Vagina (tissue), 2 donors: ENCODE data around the gene FAM219B. TPM values are rescaled to one million over a fixed set of nuclear protein-coding genes. Genes with fewer than 3 reads are reported as not detected.

Experiments used
- DNase-seq, 2 donors: peaks; one replicate each; pipeline ENCODE4 v3.0.0-alpha.2; 2017; ENCODE audit errors: extremely low spot score in 2 of 2
- H3K27ac ChIP-seq: fragments of 200-600 bp; sonication (generic); one replicate; pipeline ENCODE4 v1.5.1; 2019
- H3K27me3 ChIP-seq: fragments of 200-600 bp; sonication (generic); one replicate; pipeline ENCODE4 v1.5.1; 2019
- H3K36me3 ChIP-seq, 2 donors: fragments of 200-600 bp; sonication (generic); one replicate each; pipeline ENCODE4 v1.5.1; 2017 to 2019
- H3K4me1 ChIP-seq: fragments of 200-600 bp; sonication (generic); one replicate; pipeline ENCODE4 v1.5.1; 2019
- H3K4me3 ChIP-seq, 2 donors: fragments of 200-600 bp; sonication (generic); 1 replicate in 1 of 2; 2 replicates in 1 of 2; pipeline ENCODE4 v1.5.1; 2016 to 2019
- H3K9me3 ChIP-seq: fragments of 200-600 bp; sonication (generic); one replicate; pipeline ENCODE4 v1.5.1; 2019
- CTCF ChIP-seq, 3 experiments: fragments of 450-650 bp in 2 of 3; fragments of 200-600 bp in 1 of 3; sonication (generic) in 1 of 3; IDR thresholded peaks; one replicate each; pipeline ENCODE4 v1.5.1; 2017 to 2019; ENCODE audit warnings: antibody characterized with exemption in 3 of 3, mild to moderate bottlenecking in 2 of 3, moderate library complexity in 2 of 3
- POLR2A ChIP-seq, 2 donors: fragments of 450-650 bp; IDR thresholded peaks; one replicate each; pipeline ENCODE4 v1.6.1; 2017; ENCODE audit warnings: antibody characterized with exemption in 2 of 2, mild to moderate bottlenecking in 2 of 2, moderate library complexity in 2 of 2
- POLR2AphosphoS5 ChIP-seq, 2 donors: sonication (generic); formaldehyde crosslinking; IDR thresholded peaks; one replicate each; pipeline ENCODE4 v1.9.0; 2017; ENCODE audit warnings: antibody characterized with exemption in 2 of 2, mild to moderate bottlenecking in 2 of 2, low read depth in 1 of 2; ENCODE audit not compliant: insufficient read depth in 1 of 2
- intact Hi-C: fragments of 100-400 bp; cut with DNase I; formaldehyde crosslinking; loops from one replicate; pipeline ENCODE4 v1.15.1; 2023
- total RNA-seq: library from RNA; depleted of rRNA; stranded (reverse); fragments of >200 nt; gene quantifications from one replicate; pipeline ENCODE4 v1.2.3, GENCODE V29; 2016

The FAM219B gene
- total RNA-seq, 1 donor from 2014 or later: 51.6 TPM

GRCh38 chr15:74857082-74857655 is 49.5 kb downstream of the FAM219B start:
- Histone ChIP-seq H3K36me3 (peaks cover 0 to 24% of the 10 kb centered on the region in 2 donors), H3K27ac (no peak overlapping the region), H3K27me3 (no peaks in the 10 kb centered on the region), H3K4me1 (peaks cover 37% of the 10 kb centered on the region), H3K9me3 (no peaks in the 10 kb centered on the region), H3K4me3 (no peak overlapping the region)
- intact Hi-C loops: no loop called here
- no peak for DNase-seq
- TF ChIP-seq POLR2A (IDR thresholded peaks at IDR 0.05) (no peak), POLR2AphosphoS5 (IDR thresholded peaks at IDR 0.05; ENCODE audit: insufficient read depth in 1 of 2, low read depth in 1 of 2) (no peak), CTCF (IDR thresholded peaks at IDR 0.05) (no peak)

- no peaks in the 10 kb centered on the region for H3K27me3 ChIP-seq
- intact Hi-C loops: no loop called here
- H3K27ac ChIP-seq: no peak overlapping the region
Measured at GRCh38 chr15:74856537-74856936, 50.1 kb downstream of the FAM219B start.

GRCh38 chr15:74855857-74856256 is 50.8 kb downstream of the FAM219B start:
- intact Hi-C loops: no loop called here
- Histone ChIP-seq H3K9me3 (no peaks in the 10 kb centered on the region), H3K4me1 (peaks cover 37% of the 10 kb centered on the region), H3K27me3 (no peaks in the 10 kb centered on the region), H3K4me3 (no peak overlapping the region), H3K27ac (no peak overlapping the region), H3K36me3 (peaks cover 0 to 37% of the 10 kb centered on the region in 2 donors)
- TF ChIP-seq POLR2AphosphoS5 (IDR thresholded peaks at IDR 0.05; ENCODE audit: insufficient read depth in 1 of 2, low read depth in 1 of 2): no peak
- no peak for TF ChIP-seq POLR2A (IDR thresholded peaks at IDR 0.05)
- TF ChIP-seq CTCF (IDR thresholded peaks at IDR 0.05): no peak
- DNase-seq: no peak

More at GRCh38 chr15:74856537-74856936, 50.1 kb downstream of the FAM219B start:
- DNase-seq: no peak
- peaks cover 37% of the 10 kb centered on the region for H3K4me1 ChIP-seq
- H3K4me3 ChIP-seq: no peak overlapping the region
- peaks cover 0 to 31% of the 10 kb centered on the region in 2 donors for H3K36me3 ChIP-seq
- H3K9me3 ChIP-seq: no peaks in the 10 kb centered on the region
- no peak for TF ChIP-seq POLR2AphosphoS5 (IDR thresholded peaks at IDR 0.05; ENCODE audit: insufficient read depth in 1 of 2, low read depth in 1 of 2)
- no peak for TF ChIP-seq CTCF (IDR thresholded peaks at IDR 0.05)
- no peak for TF ChIP-seq POLR2A (IDR thresholded peaks at IDR 0.05)

- Histone ChIP-seq H3K4me1 (peaks cover 29% of the 10 kb centered on the region), H3K36me3 (peaks cover 0 to 51% of the 10 kb centered on the region in 2 donors), H3K4me3 (no peak overlapping the region), H3K27me3 (no peaks in the 10 kb centered on the region), H3K9me3 (no peaks in the 10 kb centered on the region), H3K27ac (no peak overlapping the region)
- no peak for TF ChIP-seq POLR2AphosphoS5 (IDR thresholded peaks at IDR 0.05; ENCODE audit: insufficient read depth in 1 of 2, low read depth in 1 of 2)
- intact Hi-C loops: no loop called here
- no peak for DNase-seq
Measured at GRCh38 chr15:74854453-74855022, 52.1 kb downstream of the FAM219B start.

- intact Hi-C loops: no loop called here
- H3K36me3 ChIP-seq: peaks cover 0 to 72% of the 10 kb centered on the region in 2 donors
- TF ChIP-seq POLR2AphosphoS5 (IDR thresholded peaks at IDR 0.05; ENCODE audit: insufficient read depth in 1 of 2, low read depth in 1 of 2) (no peak), POLR2A (IDR thresholded peaks at IDR 0.05) (no peak), CTCF (IDR thresholded peaks at IDR 0.05) (no peak)
Measured at GRCh38 chr15:74851960-74852359, 54.7 kb downstream of the FAM219B start.

More at GRCh38 chr15:74851960-74852359, 54.7 kb downstream of the FAM219B start:
- no peak overlapping the region for H3K4me3 ChIP-seq
- no peak for DNase-seq
- no peak overlapping the region for H3K27ac ChIP-seq
- H3K4me1 ChIP-seq: peaks cover 11% of the 10 kb centered on the region
- no peaks in the 10 kb centered on the region for H3K27me3 ChIP-seq
- no peaks in the 10 kb centered on the region for H3K9me3 ChIP-seq
